ENCODE measurements around the gene PDZRN4. TPM values are rescaled to one million over a fixed set of nuclear protein-coding genes. Genes with fewer than 3 reads are reported as not detected.

Gene PDZRN4
- total RNA-seq, 4 donors from 2014 or later = 22.8 to 197 (median 176) TPM

DNA sequence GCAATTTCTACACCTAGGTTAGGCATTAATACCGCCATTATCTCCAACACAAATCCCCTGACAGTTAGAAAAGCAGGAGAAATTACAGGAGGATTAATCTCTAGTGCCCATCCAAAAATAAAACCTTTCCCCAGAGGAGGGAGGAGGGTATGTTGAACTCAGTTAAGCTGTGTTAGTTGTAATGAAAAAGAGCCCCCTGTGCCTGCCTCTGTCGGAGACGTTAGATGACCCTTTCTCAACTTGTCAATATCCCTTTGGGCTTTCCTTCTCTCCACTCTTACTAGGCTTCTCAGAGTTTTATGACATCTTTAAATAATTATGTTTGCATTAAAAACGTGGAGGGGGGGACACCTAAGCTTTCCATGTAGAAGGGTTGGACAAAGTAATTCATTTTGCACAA, 278.2 kb downstream of the PDZRN4 start:
- Histone ChIP-seq H3K4me1 (no peaks in the 10 kb centered on the region), H3K27ac (no peak overlapping the region), H3K4me3 (no peak overlapping the region), H3K27me3 (no peaks in the 10 kb centered on the region), H3K9me3 (no peaks in the 10 kb centered on the region), H3K36me3 (no peaks in the 10 kb centered on the region)
- TF ChIP-seq POLR2A (IDR thresholded peaks at IDR 0.05) (no peak), EP300 (IDR thresholded peaks at IDR 0.05) (no peak)
- WGBS, 2 donors = 54 to 60% methylated on average over 4 of the region's 4 CpGs
- DNase-seq (ENCODE audit: low spot score in 2 of 2) = no peak

DNA sequence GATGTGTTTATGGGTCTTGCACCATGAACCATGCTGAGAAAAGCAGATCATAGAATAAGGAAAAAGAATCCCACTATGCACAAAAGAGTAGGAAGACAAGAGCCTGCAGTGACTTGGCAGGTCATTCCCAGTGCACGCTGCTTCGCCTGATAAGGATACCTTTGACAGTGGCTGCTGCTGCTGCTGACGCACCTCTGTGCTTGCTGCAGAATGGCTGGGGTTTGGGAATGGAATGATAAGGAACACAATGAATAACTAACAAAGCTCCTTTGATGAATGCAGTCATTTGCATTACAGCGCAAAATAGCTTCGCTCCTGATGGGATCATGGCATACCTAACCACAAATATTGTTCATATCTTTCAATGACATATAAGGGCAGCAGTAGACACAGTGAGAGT, 278.7 kb downstream of the PDZRN4 start:
- H3K27ac ChIP-seq = no peak overlapping the region
- TF ChIP-seq POLR2A (IDR thresholded peaks at IDR 0.05) (no peak), EP300 (IDR thresholded peaks at IDR 0.05) (no peak)
- TF ChIP-seq, protein P1, sequence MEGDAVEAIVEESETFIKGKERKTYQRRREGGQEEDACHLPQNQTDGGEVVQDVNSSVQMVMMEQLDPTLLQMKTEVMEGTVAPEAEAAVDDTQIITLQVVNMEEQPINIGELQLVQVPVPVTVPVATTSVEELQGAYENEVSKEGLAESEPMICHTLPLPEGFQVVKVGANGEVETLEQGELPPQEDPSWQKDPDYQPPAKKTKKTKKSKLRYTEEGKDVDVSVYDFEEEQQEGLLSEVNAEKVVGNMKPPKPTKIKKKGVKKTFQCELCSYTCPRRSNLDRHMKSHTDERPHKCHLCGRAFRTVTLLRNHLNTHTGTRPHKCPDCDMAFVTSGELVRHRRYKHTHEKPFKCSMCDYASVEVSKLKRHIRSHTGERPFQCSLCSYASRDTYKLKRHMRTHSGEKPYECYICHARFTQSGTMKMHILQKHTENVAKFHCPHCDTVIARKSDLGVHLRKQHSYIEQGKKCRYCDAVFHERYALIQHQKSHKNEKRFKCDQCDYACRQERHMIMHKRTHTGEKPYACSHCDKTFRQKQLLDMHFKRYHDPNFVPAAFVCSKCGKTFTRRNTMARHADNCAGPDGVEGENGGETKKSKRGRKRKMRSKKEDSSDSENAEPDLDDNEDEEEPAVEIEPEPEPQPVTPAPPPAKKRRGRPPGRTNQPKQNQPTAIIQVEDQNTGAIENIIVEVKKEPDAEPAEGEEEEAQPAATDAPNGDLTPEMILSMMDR (IDR thresholded peaks at IDR 0.05) = no peak
- no peaks in the 10 kb centered on the region for H3K9me3 ChIP-seq
- 65 to 83% methylated on average over 5 of the region's 5 CpGs for WGBS, 2 donors
- DNase-seq (ENCODE audit: low spot score in 2 of 2) = no peak
- H3K27me3 ChIP-seq = no peaks in the 10 kb centered on the region
- H3K4me3 ChIP-seq = no peak overlapping the region
- H3K36me3 ChIP-seq = no peaks in the 10 kb centered on the region
- no peaks in the 10 kb centered on the region for H3K4me1 ChIP-seq

DNA sequence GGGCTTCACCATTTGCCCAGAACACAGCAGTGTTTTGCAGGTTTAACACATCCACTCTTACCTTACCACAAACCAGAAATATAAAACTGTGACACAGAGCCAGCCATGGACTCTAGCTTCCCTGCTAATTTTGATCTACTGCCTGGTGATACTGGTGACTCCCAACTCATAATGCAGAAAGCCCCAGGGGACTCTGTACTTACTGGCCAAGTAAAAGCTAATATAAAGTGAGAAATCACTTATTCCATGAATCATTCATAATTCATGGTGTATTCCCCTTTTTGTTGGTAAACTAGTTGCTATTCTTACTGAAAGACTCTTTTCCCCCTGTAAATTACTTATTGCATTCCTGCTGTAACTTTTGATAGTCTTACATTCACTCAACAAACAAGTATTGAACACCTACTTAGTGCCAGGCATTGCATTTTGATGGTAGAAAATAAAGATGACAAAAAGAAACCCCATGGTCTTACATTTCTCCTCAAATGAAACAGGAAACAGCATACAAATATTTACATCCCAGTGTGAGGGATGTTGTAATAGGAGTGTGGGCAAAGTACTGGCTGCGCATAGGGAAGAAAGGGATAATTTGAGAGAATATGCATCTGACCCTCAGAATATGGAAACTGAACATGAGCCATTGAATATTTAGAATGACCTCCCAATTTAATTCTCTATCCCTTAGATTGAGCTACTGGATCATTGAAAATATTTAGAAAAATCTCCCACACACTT, 279.6 kb downstream of the PDZRN4 start:
- TF ChIP-seq EP300 (IDR thresholded peaks at IDR 0.05) (no peak), POLR2A (IDR thresholded peaks at IDR 0.05) (no peak)
- TF ChIP-seq, protein P1 (IDR thresholded peaks at IDR 0.05) = no peak
- WGBS, 2 donors = 90 to 91% methylated on average over 1 of the region's 1 CpG
- H3K4me1 ChIP-seq = no peaks in the 10 kb centered on the region

DNA sequence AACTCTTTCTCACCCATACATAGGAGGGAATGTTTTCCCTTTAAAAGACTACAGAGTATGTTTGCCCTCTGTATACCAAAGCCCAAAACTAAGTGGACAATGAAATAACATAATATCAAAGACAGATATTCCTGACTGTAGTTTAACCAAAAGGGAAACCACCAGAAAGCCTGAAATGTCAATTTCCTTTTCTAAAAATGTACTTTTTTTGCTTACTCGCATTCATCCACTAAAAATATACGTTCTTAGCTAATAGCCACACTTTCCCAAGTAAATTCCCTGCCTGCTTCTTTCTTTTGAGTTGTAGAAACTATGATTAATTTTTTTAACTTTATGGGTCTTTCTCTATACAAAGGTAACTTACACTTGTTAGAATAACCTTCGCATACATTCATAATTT, 280.2 kb downstream of the PDZRN4 start:
- DNase-seq (ENCODE audit: low spot score in 2 of 2) = no peak
- no peaks in the 10 kb centered on the region for H3K9me3 ChIP-seq
- 81 to 85% methylated on average over 3 of the region's 3 CpGs for WGBS, 2 donors
- H3K36me3 ChIP-seq = no peaks in the 10 kb centered on the region
- no peak overlapping the region for H3K4me3 ChIP-seq
- H3K27ac ChIP-seq = no peak overlapping the region
- TF ChIP-seq EP300 (IDR thresholded peaks at IDR 0.05) (no peak), POLR2A (IDR thresholded peaks at IDR 0.05) (no peak)
- TF ChIP-seq, protein P1 (IDR thresholded peaks at IDR 0.05) = no peak
- no peaks in the 10 kb centered on the region for H3K4me1 ChIP-seq
- H3K27me3 ChIP-seq = no peaks in the 10 kb centered on the region

More for the DNA sequence above, 279.6 kb downstream of the PDZRN4 start:
- DNase-seq (ENCODE audit: low spot score in 2 of 2) = no peak
- Histone ChIP-seq H3K9me3 (no peaks in the 10 kb centered on the region), H3K36me3 (no peaks in the 10 kb centered on the region), H3K27ac (no peak overlapping the region), H3K4me3 (no peak overlapping the region), H3K27me3 (no peaks in the 10 kb centered on the region)

DNA sequence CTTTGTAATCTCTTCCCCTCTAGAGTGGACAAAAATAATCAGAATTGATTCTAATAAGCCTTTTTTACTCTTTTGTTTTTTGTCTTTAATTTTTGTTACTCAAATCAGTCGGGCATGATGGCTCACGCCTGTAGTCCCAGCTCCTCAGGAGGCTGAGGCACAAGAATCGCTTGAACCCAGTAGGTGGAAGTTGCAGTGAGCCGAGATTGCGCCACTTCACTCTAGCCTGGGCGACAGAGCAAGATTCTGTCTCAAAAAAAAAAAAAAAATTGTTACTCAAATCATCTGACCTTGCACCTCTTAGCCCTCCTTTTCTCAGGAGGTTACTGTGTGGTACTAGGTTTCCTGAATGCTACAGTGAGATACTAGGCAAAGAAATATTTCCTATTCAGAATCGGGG, 280.6 kb downstream of the PDZRN4 start:
- DNase-seq (ENCODE audit: low spot score in 2 of 2) = no peak
- Histone ChIP-seq H3K27ac (no peak overlapping the region), H3K4me3 (no peak overlapping the region), H3K9me3 (no peaks in the 10 kb centered on the region), H3K27me3 (no peaks in the 10 kb centered on the region), H3K4me1 (no peaks in the 10 kb centered on the region), H3K36me3 (no peaks in the 10 kb centered on the region)
- TF ChIP-seq EP300 (IDR thresholded peaks at IDR 0.05) (no peak), POLR2A (IDR thresholded peaks at IDR 0.05) (no peak)
- TF ChIP-seq, protein P1 (IDR thresholded peaks at IDR 0.05) = no peak
- WGBS, 2 donors = 68 to 80% methylated on average over 7 of the region's 7 CpGs

Measured in tibial nerve (tissue), 4 donors.